ENCODE measurements around the gene ERFL.
A peak's percentile ranks its signal among the peaks of the same experiment; 100 is the strongest.

ERFL gene

DNA sequence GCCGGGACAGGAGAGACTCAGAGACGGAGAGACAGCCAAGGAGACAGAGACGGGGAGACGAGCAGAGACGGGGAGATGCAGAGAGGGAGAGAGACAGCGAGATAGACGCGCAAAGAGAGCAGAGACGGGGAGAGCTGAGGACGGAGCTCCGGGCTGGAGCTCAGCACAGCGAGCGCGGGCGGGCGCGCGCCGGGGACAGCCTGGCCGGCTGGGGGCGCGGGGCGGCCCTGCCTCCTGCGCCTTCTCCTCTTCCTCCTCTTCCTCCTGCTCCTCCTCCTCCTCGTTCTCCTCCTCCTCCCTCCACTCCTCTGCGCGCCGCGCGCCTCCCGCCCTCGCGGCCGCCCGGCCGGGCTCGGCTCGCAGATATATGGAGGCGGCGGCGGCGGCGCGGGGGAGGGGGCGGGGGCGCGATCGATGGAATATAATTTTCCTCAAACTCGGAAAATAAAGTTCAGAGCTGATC is at the start of gene ERFL:
Gene ERFL (minus strand): TSS at position 229 of the 463 bp plus-strand sequence. CDS start 15,530 bp downstream, outside the sequence.
- H3K4me3 ChIP-seq (ENCODE audit: low read length): peak within 1 kb of the TSS; percentile 43
- TF ChIP-seq, protein P1, sequence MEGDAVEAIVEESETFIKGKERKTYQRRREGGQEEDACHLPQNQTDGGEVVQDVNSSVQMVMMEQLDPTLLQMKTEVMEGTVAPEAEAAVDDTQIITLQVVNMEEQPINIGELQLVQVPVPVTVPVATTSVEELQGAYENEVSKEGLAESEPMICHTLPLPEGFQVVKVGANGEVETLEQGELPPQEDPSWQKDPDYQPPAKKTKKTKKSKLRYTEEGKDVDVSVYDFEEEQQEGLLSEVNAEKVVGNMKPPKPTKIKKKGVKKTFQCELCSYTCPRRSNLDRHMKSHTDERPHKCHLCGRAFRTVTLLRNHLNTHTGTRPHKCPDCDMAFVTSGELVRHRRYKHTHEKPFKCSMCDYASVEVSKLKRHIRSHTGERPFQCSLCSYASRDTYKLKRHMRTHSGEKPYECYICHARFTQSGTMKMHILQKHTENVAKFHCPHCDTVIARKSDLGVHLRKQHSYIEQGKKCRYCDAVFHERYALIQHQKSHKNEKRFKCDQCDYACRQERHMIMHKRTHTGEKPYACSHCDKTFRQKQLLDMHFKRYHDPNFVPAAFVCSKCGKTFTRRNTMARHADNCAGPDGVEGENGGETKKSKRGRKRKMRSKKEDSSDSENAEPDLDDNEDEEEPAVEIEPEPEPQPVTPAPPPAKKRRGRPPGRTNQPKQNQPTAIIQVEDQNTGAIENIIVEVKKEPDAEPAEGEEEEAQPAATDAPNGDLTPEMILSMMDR (conservative IDR thresholded peaks at IDR 0.05; ENCODE audit: low read length): no peak
- no peak for DNase-seq (ENCODE audit: low read depth)

DNA sequence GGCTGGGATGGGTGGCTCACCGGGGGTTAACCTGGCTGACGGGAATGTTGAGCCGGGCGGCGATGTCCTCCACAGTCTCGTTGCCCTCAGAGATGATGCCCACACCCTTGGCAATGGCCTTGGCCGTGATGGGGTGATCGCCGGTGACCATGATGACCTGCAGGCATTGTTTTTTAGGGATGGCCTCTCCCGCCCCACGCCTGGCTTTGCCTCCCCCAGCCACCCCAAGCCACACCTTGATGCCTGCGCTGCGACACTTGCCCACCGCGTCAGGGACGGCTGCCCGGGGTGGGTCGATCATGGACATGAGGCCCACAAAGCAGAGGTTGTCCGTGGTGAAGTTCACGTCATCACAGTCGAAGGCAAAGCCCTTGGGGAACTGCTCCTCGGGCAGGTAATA is 49.7 kb upstream of the ERFL start:
- TF ChIP-seq, protein P1 (conservative IDR thresholded peaks at IDR 0.05; ENCODE audit: low read length): no peak
- DNase-seq (ENCODE audit: low read depth): no peak
- no peak overlapping the region for H3K4me3 ChIP-seq (ENCODE audit: low read length)

DNA sequence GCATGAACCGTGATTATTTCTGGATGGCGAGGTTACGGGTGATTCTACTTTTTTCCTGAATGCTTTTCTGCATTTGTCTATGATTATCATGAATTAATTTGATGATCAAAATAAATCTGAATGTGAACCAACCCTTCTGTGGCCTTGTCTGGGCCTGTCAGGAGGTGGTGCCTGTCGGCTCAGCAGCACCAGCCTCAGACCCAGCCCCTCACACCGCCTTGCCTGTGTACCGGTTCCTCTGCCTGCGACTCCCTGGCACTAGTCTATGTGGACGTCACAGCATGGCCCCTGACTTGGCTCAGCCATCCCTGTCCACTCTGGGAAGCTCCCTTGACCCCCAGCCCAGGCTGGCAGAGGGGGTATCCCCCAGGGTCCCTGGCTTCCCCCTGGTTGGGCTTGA is 46.4 kb upstream of the ERFL start:
- no peak overlapping the region for H3K4me3 ChIP-seq (ENCODE audit: low read length)
- DNase-seq (ENCODE audit: low read depth): no peak
- TF ChIP-seq, protein P1 (conservative IDR thresholded peaks at IDR 0.05; ENCODE audit: low read length): no peak

DNA sequence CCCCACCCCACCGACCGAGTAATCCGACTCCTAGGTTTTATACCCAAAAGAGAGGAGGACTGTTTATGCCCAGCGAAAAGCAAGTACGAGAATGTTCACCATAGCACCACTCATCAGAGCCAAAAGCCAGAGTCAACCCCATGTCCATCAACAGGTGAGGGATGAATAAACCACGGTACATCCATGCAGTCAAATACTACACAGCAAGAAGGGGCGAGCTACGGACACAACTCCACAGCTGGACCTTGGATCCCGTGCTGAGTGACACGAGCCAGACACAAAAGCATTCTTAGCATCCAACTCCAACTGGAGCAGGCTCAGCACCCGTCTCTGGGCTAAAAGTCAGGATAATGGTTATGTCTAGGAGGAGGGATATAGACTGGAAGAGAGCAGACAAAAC is 43.1 kb upstream of the ERFL start:
- no peak for DNase-seq (ENCODE audit: low read depth)

DNA sequence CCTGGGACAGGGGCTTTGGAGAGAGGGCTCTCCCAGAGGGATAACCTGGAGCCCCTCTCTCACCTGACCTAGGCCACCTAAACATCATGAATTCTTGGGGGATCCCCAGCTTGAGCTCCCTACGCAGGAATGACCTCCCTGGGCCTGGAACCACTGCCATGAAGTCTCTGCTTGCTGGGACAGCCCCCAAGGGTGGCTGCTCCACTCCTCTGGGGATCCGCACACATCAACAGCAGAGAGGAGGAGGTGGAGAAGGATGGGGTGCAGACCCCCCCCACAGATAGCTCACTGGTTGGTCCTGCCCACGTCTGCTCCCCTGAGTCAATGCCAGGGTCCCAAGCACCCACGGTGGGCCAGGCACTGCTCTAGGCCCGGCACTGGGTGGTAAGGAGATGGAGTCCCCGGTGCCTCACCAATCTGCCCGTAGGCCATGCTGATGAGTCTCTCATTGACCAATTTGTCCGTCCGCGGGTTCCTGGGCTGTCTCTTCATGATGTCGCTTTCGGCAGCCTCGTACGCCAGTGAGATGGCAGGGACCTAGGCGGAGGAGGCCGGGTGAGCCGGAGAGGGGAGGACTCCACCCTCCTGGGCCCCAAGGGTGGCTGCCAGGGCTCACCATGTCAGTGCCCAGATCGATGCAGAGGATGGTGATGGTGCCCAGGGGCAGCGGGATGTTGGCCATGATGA is 41.7 kb upstream of the ERFL start:
- H3K4me3 ChIP-seq (ENCODE audit: low read length): no peak overlapping the region
- no peak for DNase-seq (ENCODE audit: low read depth)
- TF ChIP-seq, protein P1 (conservative IDR thresholded peaks at IDR 0.05; ENCODE audit: low read length): no peak

More for the DNA sequence above, 43.1 kb upstream of the ERFL start:
- TF ChIP-seq, protein P1 (conservative IDR thresholded peaks at IDR 0.05; ENCODE audit: low read length): no peak
- H3K4me3 ChIP-seq (ENCODE audit: low read length): no peak overlapping the region

DNA sequence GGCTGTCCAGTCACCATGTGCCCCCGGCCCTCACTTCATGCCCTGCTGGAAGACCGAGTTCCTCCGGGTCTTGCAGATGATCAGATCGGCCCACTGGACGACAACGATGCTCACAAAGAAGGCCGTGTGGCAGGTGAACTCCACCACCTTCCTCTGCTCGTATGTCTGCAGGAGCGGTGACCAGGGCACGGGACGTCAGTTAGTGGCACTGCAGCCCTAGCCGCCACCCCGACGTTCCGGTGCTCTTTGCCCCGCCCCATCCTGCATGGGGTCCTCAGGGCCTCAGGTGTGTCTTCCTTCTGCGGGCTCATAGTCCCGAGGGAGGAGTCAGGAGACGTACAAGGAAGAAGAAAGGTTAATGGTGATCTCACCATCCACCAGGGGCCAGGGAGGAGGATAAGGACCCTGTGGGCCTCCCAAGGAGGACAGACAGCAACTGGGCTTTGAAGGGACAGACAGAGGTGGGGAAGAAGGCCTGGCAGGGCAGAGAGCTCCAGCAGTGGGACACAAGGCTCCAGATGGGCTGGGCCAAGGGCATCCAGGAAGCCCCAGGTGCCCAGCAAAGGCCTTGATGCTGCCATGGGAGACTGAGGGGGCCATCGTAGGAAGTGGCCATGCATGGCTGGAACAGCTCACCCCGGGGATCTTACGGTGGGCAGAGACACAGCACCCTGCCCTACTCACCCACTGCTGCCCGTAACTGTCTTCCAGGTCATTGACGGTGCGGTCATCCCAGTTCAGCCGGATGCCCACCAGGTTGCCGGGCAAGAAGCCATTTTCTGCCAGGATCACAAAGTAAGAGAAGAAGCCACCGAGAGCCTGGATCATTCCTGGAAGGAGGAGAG is 40.7 kb upstream of the ERFL start:
- no peak overlapping the region for H3K4me3 ChIP-seq (ENCODE audit: low read length)

More for the DNA sequence above, 40.7 kb upstream of the ERFL start:
- TF ChIP-seq, protein P1 (conservative IDR thresholded peaks at IDR 0.05; ENCODE audit: low read length): no peak
- no peak for DNase-seq (ENCODE audit: low read depth)
